Tibial artery (tissue), 4 donors: ENCODE results near the gene NUMA1.

Experiments used
- DNase-seq, 2 donors: peaks; one replicate each; pipeline ENCODE4 v3.0.0-alpha.2; 2019
- H3K27ac ChIP-seq, 2 donors: fragments of 200-600 bp; sonication (generic) in 1 of 2; 1 replicate in 1 of 2; 2 replicates in 1 of 2; pipeline ENCODE4 v1.5.1; 2018 to 2019; ENCODE audit warnings: mild to moderate bottlenecking in 1 of 2
- H3K27me3 ChIP-seq, 2 donors: fragments of 200-600 bp; sonication (generic) in 1 of 2; one replicate each; pipeline versions ENCODE4 v1.5.1 to v1.6.0; 2016 to 2019
- H3K36me3 ChIP-seq, 3 donors: fragments of 200-600 bp; sonication (generic) in 2 of 3; one replicate each; pipeline ENCODE4 v1.5.1; 2016 to 2019; ENCODE audit warnings: mild to moderate bottlenecking in 2 of 3
- H3K4me1 ChIP-seq, 4 donors: fragments of 200-600 bp; sonication (generic) in 2 of 4; 1 replicate in 3 of 4; 2 replicates in 1 of 4; pipeline ENCODE4 v1.5.1; 2016 to 2019
- H3K4me3 ChIP-seq, 2 donors: fragments of 200-600 bp; sonication (generic) in 1 of 2; 1 replicate in 1 of 2; 2 replicates in 1 of 2; pipeline ENCODE4 v1.5.1; 2018 to 2019; ENCODE audit warnings: mild to moderate bottlenecking in 2 of 2
- H3K9me3 ChIP-seq, 3 donors: fragments of 200-600 bp; sonication (generic) in 1 of 3; one replicate each; pipeline ENCODE4 v1.5.1; 2016 to 2019
- CTCF ChIP-seq, 2 experiments: fragments of 200-600 bp in 1 of 2; fragments of 450-650 bp in 1 of 2; IDR thresholded peaks; one replicate each; pipeline ENCODE4 v1.5.1; 2017 to 2019; ENCODE audit warnings: antibody characterized with exemption in 2 of 2, mild to moderate bottlenecking in 1 of 2, moderate library complexity in 1 of 2
- intact Hi-C: fragments of 100-400 bp; cut with DNase I; formaldehyde crosslinking; loops from one replicate; pipeline ENCODE4 v1.15.0; 2023; ENCODE audit warnings: low total_unique reads

NUMA1 gene

DNA sequence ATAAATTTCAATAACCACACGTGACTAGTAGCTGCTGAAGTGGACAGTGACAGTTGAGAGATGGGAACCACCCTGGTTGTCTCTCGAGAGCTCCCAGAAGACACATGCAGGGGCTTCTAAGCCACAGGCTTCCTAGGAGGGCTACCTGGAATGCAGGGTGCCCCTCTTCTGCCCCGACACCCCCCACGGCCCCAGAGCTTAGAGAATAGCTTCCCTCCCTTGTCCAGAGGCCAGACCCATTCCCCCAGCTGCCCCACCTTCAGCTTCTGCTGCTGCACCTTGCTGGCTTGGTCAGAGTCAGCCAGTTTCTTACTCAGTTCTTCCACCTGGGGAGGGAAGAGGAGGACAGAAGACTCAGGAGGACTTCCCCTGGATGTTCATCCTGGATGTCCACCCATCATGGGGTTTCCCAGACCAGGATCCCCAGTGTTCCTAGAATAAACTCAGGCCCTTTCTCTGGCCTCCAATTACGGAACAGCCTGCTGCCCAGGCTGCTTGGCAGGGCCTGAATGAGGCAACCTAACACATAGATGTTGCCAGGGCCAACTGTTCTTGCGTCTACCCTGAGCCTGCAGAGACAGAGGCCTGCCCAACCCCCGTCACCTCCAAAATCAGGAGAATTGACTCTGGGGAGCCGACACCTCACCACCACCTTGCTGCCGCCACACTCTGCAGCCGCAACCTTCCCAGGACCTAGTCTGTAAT, 69.7 kb downstream of the NUMA1 start:
- DNase-seq: no peak
- intact Hi-C loops: no loop called here
- Histone ChIP-seq H3K4me3 (no peak overlapping the region), H3K9me3 (no peaks in the 10 kb centered on the region), H3K36me3 (peaks cover 98 to 100% (median 100%) of the 10 kb centered on the region in 3 donors), H3K4me1 (peaks cover 4 to 37% (median 25%) of the 10 kb centered on the region in 4 donors), H3K27ac (no peak overlapping the region), H3K27me3 (no peaks in the 10 kb centered on the region)
- TF ChIP-seq CTCF (IDR thresholded peaks at IDR 0.05): no peak

DNA sequence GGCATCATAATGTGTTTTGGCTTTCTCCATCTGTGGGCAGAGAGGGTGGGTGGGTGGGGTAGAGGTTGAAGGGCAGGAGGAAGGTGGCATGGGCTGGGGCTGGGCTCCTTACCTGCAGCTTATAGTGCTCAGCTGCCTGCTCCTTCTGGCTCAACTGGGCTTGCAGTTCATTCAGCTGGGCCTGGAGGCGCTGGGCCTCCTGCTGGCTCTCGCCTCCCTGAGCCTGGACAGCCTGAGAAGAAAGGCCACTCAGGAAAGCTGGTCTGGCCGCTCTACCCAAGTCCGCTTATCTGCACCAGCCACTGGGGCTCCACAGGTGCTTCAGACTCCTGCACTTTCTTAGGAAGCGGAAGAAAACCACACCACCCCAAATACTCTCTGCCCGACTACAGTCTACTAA, 71.2 kb downstream of the NUMA1 start:
- no peaks in the 10 kb centered on the region for H3K27me3 ChIP-seq
- no peak for TF ChIP-seq CTCF (IDR thresholded peaks at IDR 0.05)
- H3K9me3 ChIP-seq: no peaks in the 10 kb centered on the region
- no peak overlapping the region for H3K27ac ChIP-seq
- H3K4me1 ChIP-seq: peaks cover 4 to 27% (median 19%) of the 10 kb centered on the region in 4 donors
- H3K4me3 ChIP-seq: no peak overlapping the region
- intact Hi-C loops: no loop called here
- DNase-seq: no peak
- H3K36me3 ChIP-seq: peaks cover 98 to 100% (median 100%) of the 10 kb centered on the region in 3 donors

DNA sequence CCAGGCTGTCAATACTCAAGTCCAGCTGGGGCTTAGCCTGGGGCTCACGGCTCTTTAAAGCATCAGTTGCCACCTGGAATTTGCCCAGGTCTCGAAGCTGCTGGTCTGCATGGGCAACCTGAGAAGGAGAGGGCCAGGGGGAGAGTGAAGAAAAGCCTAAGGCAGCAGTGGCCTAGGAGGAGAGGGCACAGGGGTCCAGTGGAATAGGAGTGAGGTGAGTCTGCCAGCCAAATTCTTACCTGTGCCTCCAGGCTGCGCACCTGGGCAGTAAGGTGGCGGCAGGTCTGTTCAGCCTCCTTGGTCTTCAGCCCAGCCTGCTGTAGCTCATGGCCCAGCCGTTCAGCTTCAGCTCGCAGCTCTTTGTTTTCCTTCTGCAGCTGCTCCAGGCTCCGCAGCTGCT, 71.6 kb downstream of the NUMA1 start:
- Histone ChIP-seq H3K4me1 (peaks cover 4 to 23% (median 15%) of the 10 kb centered on the region in 4 donors), H3K27me3 (no peaks in the 10 kb centered on the region), H3K4me3 (no peak overlapping the region), H3K9me3 (no peaks in the 10 kb centered on the region), H3K27ac (no peak overlapping the region), H3K36me3 (peaks cover 98 to 100% (median 100%) of the 10 kb centered on the region in 3 donors)
- no peak for DNase-seq
- TF ChIP-seq CTCF (IDR thresholded peaks at IDR 0.05): no peak
- intact Hi-C loops: no loop called here

DNA sequence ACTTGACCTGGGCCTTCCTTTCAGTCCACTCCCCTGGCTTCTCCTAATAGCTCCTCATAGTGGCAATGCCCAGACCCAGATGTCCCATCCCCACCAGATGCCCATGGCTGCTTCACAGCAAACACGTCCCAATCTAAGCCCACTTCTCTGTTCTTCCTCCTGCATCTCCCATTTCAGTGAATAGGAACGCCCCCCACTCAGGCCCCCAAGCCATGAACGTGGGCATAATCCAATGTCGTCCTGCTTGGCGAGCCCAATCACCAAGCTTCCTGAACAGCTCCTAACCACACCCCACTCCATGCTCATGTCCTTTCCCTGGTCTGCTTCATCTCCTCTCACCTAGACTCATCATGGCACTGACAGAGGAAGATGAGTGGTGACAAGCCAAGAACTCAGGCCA, 72.8 kb downstream of the NUMA1 start:
- H3K9me3 ChIP-seq: no peaks in the 10 kb centered on the region
- peaks cover 0 to 11% (median 5%) of the 10 kb centered on the region in 4 donors for H3K4me1 ChIP-seq
- H3K4me3 ChIP-seq: no peak overlapping the region
- intact Hi-C loops: no loop called here
- peaks cover 96 to 100% (median 100%) of the 10 kb centered on the region in 3 donors for H3K36me3 ChIP-seq
- no peaks in the 10 kb centered on the region for H3K27me3 ChIP-seq
- TF ChIP-seq CTCF (IDR thresholded peaks at IDR 0.05): no peak
- DNase-seq: no peak
- H3K27ac ChIP-seq: no peak overlapping the region

GRCh38 chr11:72007089-72007476, 73.3 kb downstream of the NUMA1 start:
- H3K27ac ChIP-seq: no peak overlapping the region
- H3K4me1 ChIP-seq: peaks cover 0 to 6% (median 2%) of the 10 kb centered on the region in 4 donors
- DNase-seq: no peak
- no peaks in the 10 kb centered on the region for H3K27me3 ChIP-seq
- H3K4me3 ChIP-seq: no peak overlapping the region
- peaks cover 91 to 100% (median 100%) of the 10 kb centered on the region in 3 donors for H3K36me3 ChIP-seq
- H3K9me3 ChIP-seq: no peaks in the 10 kb centered on the region
- intact Hi-C loops: no loop called here
- TF ChIP-seq CTCF (IDR thresholded peaks at IDR 0.05): no peak
